GM12892 (cell line): ENCODE results near the gene GRIP2.

Source experiments
- POLR2A ChIP-seq: IDR thresholded peaks from 2 replicates; pipeline ENCODE4 v1.6.1; 2011; ENCODE audit warnings: low read depth, low read length, control low read depth
- POLR2AphosphoS5 ChIP-seq: IDR thresholded peaks from 2 replicates; pipeline ENCODE4 v1.6.1; 2011; ENCODE audit warnings: low read depth, low read length, control low read depth
- TAF1 ChIP-seq: IDR thresholded peaks from 2 replicates; pipeline ENCODE4 v1.6.1; 2011; ENCODE audit warnings: low read depth, mild to moderate bottlenecking, control low read depth, low read length, borderline replicate concordance

GRCh38 chr3:14490831-14491230, 49.3 kb downstream of the GRIP2 start:
- TF ChIP-seq TAF1, result no peak
- TF ChIP-seq POLR2A, result no peak
- no peak for TF ChIP-seq POLR2AphosphoS5
